Neural cell (in vitro differentiated cells): ENCODE results near the gene GLB1L3. TPM values are rescaled to one million over a fixed set of nuclear protein-coding genes. Genes with fewer than 3 reads are reported as not detected.

ENCODE experiments used
- H2AFZ ChIP-seq: fragments of 200-600, 300-800 bp; sonication (generic), shearing (Covaris generic); 2 replicates; pipeline ENCODE4 v1.6.0; 2014; ENCODE audit warnings: low read depth, mild to moderate bottlenecking, antibody characterized with exemption, low read length, moderate library complexity
- H3F3A ChIP-seq: fragments of 200-600 bp; shearing (Covaris generic); 2 replicates; pipeline ENCODE4 v1.6.1; 2016; ENCODE audit warnings: mild to moderate bottlenecking, moderate library complexity, mixed read lengths, antibody characterized with exemption, low read length; ENCODE audit not compliant: insufficient read depth, poor library complexity, severe bottlenecking
- H3K27ac ChIP-seq: fragments of 200-600, 300-800 bp; sonication (generic), shearing (Covaris generic); 2 replicates; pipeline ENCODE4 v1.5.1; 2014; ENCODE audit warnings: mild to moderate bottlenecking, low read length, moderate library complexity
- H3K27me3 ChIP-seq: fragments of 300-800, 200-600 bp; sonication (generic), shearing (Covaris generic); 2 replicates; pipeline ENCODE4 v1.6.0; 2014; ENCODE audit warnings: mild to moderate bottlenecking, low read depth, low read length, moderate library complexity; ENCODE audit not compliant: insufficient read depth
- H3K36me3 ChIP-seq: fragments of 300-800, 200-600 bp; sonication (generic), shearing (Covaris generic); 2 replicates; pipeline ENCODE4 v1.5.1; 2014; ENCODE audit warnings: mild to moderate bottlenecking, antibody characterized with exemption, low read length, moderate library complexity; ENCODE audit not compliant: insufficient read depth
- H3K4me2 ChIP-seq: fragments of 300-800, 200-600 bp; sonication (generic), shearing (Covaris generic); 2 replicates; pipeline ENCODE4 v1.6.0; 2014; ENCODE audit warnings: mild to moderate bottlenecking, low read length
- H3K4me3 ChIP-seq: fragments of 300-800, 200-600 bp; sonication (generic), shearing (Covaris generic); 2 replicates; pipeline ENCODE4 v1.5.1; 2014; ENCODE audit warnings: mild to moderate bottlenecking, low read length, moderate library complexity
- H3K79me2 ChIP-seq: fragments of 200-600 bp; shearing (Covaris generic); replicated peaks from 2 replicates; pipeline ENCODE4 v1.6.0; 2014; ENCODE audit warnings: mild to moderate bottlenecking, low read length, moderate library complexity; ENCODE audit not compliant: insufficient read depth
- H3K9ac ChIP-seq: fragments of 300-800, 200-600 bp; sonication (generic), shearing (Covaris generic); 2 replicates; pipeline ENCODE4 v1.6.1; 2016; ENCODE audit warnings: mild to moderate bottlenecking, low read length, mixed read lengths
- H3K9me2 ChIP-seq: fragments of 200-600 bp; shearing (Covaris generic); 2 replicates; pipeline ENCODE4 v1.6.1; 2016; ENCODE audit warnings: mild to moderate bottlenecking, low read length, mixed read lengths; ENCODE audit not compliant: insufficient read depth
- H3K9me3 ChIP-seq: fragments of 200-600, 300-800 bp; sonication (generic), shearing (Covaris generic); 2 replicates; pipeline ENCODE4 v1.6.1; 2016; ENCODE audit warnings: mild to moderate bottlenecking, mixed run types, low read length, moderate library complexity, mixed read lengths
- H4K20me1 ChIP-seq: fragments of 200-600 bp; shearing (Covaris generic); 2 replicates; pipeline ENCODE4 v1.6.1; 2016; ENCODE audit warnings: mild to moderate bottlenecking, mixed run types; ENCODE audit not compliant: insufficient read depth
- CTCF ChIP-seq: fragments of 450-650 bp; IDR thresholded peaks from 2 replicates; pipeline ENCODE4 v1.5.1; 2014; ENCODE audit warnings: antibody characterized with exemption, mild to moderate bottlenecking, moderate library complexity; ENCODE audit not compliant: poor library complexity, severe bottlenecking
- EP300 ChIP-seq: fragments of 450-650 bp; conservative IDR thresholded peaks from 2 replicates; pipeline ENCODE4 v1.6.1; 2014; ENCODE audit warnings: antibody characterized with exemption, mild to moderate bottlenecking, moderate library complexity; ENCODE audit not compliant: poor library complexity, severe bottlenecking
- EZH2 ChIP-seq: fragments of 200-600, 300-800 bp; shearing (Covaris generic), sonication (generic); IDR thresholded peaks from 2 replicates; pipeline ENCODE4 v1.6.1; 2014; ENCODE audit warnings: antibody characterized with exemption, low read length, borderline replicate concordance, mild to moderate bottlenecking; ENCODE audit not compliant: insufficient read depth, poor library complexity, severe bottlenecking
- MXI1 ChIP-seq: fragments of 450-650 bp; conservative IDR thresholded peaks from 2 replicates; pipeline ENCODE4 v1.6.1; 2014; ENCODE audit warnings: antibody characterized with exemption, mild to moderate bottlenecking; ENCODE audit not compliant: poor library complexity, severe bottlenecking
- POLR2AphosphoS5 ChIP-seq: IDR thresholded peaks from 2 replicates; pipeline ENCODE4 v1.6.1; 2012
- RAD21 ChIP-seq: fragments of 450-650 bp; conservative IDR thresholded peaks from 2 replicates; pipeline ENCODE4 v1.6.1; 2014; ENCODE audit warnings: antibody characterized with exemption, mild to moderate bottlenecking, moderate library complexity
- REST ChIP-seq: IDR thresholded peaks from 2 replicates; pipeline ENCODE4 v1.6.1; 2012; ENCODE audit warnings: borderline replicate concordance
- SMC3 ChIP-seq: fragments of 450-650 bp; conservative IDR thresholded peaks from 2 replicates; pipeline ENCODE4 v1.6.1; 2014; ENCODE audit warnings: antibody characterized with exemption, mild to moderate bottlenecking, moderate library complexity; ENCODE audit not compliant: poor library complexity
- TAF1 ChIP-seq: IDR thresholded peaks from 2 replicates; pipeline ENCODE4 v1.6.1; 2012; ENCODE audit warnings: low read depth
- polyA plus RNA-seq: library from polyadenylated mRNA; depleted of rRNA; stranded (reverse); fragments of >200 nt; gene quantifications from 2 replicates; pipeline ENCODE4 v1.2.3, GENCODE V29; 2014

Gene GLB1L3
- polyA plus RNA-seq, 1 donor from 2014 or later, result 0.19 TPM

GRCh38 chr11:134338068-134338467, 61.9 kb downstream of the GLB1L3 start:
- no peaks in the 10 kb centered on the region for H3K79me2 ChIP-seq
- H3K4me3 ChIP-seq, result no peak overlapping the region
- no peaks in the 10 kb centered on the region for H3K27me3 ChIP-seq
- H3K27ac ChIP-seq, result no peak overlapping the region
- no peak overlapping the region for H2AFZ ChIP-seq
- no peak overlapping the region for H3K4me2 ChIP-seq
- no peak for TF ChIP-seq SMC3
- TF ChIP-seq REST, result no peak
- no peaks in the 10 kb centered on the region for H4K20me1 ChIP-seq
- no peak overlapping the region for H3K9ac ChIP-seq
- no peaks in the 10 kb centered on the region for H3F3A ChIP-seq
- no peaks in the 10 kb centered on the region for H3K9me2 ChIP-seq
- H3K36me3 ChIP-seq, result no peaks in the 10 kb centered on the region
- H3K9me3 ChIP-seq, result no peaks in the 10 kb centered on the region

GRCh38 chr11:134338654-134339053, 62.5 kb downstream of the GLB1L3 start:
- TF ChIP-seq EP300 (no peak), REST (no peak), RAD21 (no peak), POLR2AphosphoS5 (no peak), MXI1 (no peak), SMC3 (no peak), CTCF (no peak), EZH2 (no peak), TAF1 (no peak)

More at GRCh38 chr11:134338654-134339053, 62.5 kb downstream of the GLB1L3 start:
- no peaks in the 10 kb centered on the region for H3K36me3 ChIP-seq
- H3K27ac ChIP-seq, result no peak overlapping the region
- H3K9ac ChIP-seq, result no peak overlapping the region
- H4K20me1 ChIP-seq, result no peaks in the 10 kb centered on the region
- H3F3A ChIP-seq, result no peaks in the 10 kb centered on the region
- no peak overlapping the region for H2AFZ ChIP-seq
- H3K9me2 ChIP-seq, result no peaks in the 10 kb centered on the region
- no peaks in the 10 kb centered on the region for H3K79me2 ChIP-seq
- H3K27me3 ChIP-seq, result no peaks in the 10 kb centered on the region
- H3K4me3 ChIP-seq, result no peak overlapping the region
- no peaks in the 10 kb centered on the region for H3K9me3 ChIP-seq
- H3K4me2 ChIP-seq, result no peak overlapping the region
